Activated naive CD8-positive, alpha-beta T cell treated with anti-CD3 and anti-CD28 coated beads, Interleukin-2, amount 10 ng/mL, durations not matched to agents 7 days and 5 days (primary cell): ENCODE measurements around the gene PUM2. TPM values are rescaled to one million over a fixed set of nuclear protein-coding genes. Genes with fewer than 3 reads are reported as not detected.

ENCODE experiments used
- ATAC-seq: fragments of 150-1000 bp; cut with Tn5 transposase; one replicate; pipeline ENCODE4 v1.10.0; 2021; ENCODE audit warnings: low read depth, moderate library complexity
- POLR2A ChIA-PET: fragments of 350-600 bp; sonication (Branson Sonifier 250); formaldehyde crosslinking; loops from one replicate; lab custom pipeline; 2021; ENCODE audit warnings: antibody characterized with exemption; lab: Charles Lee
- DNase-seq: peaks from one replicate; pipeline ENCODE4 v3.0.0; 2021
- H3K27ac Mint-ChIP-seq: one replicate; pipeline ENCODE4 v1.8.0; 2022; ENCODE audit warnings: mild to moderate bottlenecking, mixed read lengths
- H3K27me3 Mint-ChIP-seq: one replicate; pipeline ENCODE4 v1.8.0; 2022; ENCODE audit warnings: mild to moderate bottlenecking, moderate library complexity, mixed read lengths
- H3K36me3 Mint-ChIP-seq: one replicate; pipeline ENCODE4 v1.8.0; 2021; ENCODE audit warnings: mild to moderate bottlenecking, mixed read lengths
- H3K4me1 Mint-ChIP-seq: one replicate; pipeline ENCODE4 v1.8.0; 2021; ENCODE audit warnings: mixed read lengths
- H3K4me3 Mint-ChIP-seq: one replicate; pipeline ENCODE4 v1.8.0; 2022; ENCODE audit warnings: mild to moderate bottlenecking, moderate library complexity, mixed read lengths
- H3K9me3 Mint-ChIP-seq: one replicate; pipeline ENCODE4 v1.8.0; 2021; ENCODE audit warnings: mixed read lengths
- total RNA-seq, 2 experiments: library from RNA; stranded (reverse); gene quantifications; one replicate each; pipeline ENCODE4 v1.2.3, GENCODE V29; 2021

PUM2 gene
- total RNA-seq, 2 experiments from 2014 or later: 133 to 134 TPM

GRCh38 chr2:20348542-20348941 is 2.1 kb downstream of the PUM2 start:
- Mint-ChIP-seq H3K9me3 (no peaks in the 10 kb centered on the region), H3K4me1 (peaks cover 46% of the 10 kb centered on the region), H3K27ac (peak overlapping the region; percentile 59), H3K4me3 (peak overlapping the region; percentile 93), H3K36me3 (peaks cover 24% of the 10 kb centered on the region), H3K27me3 (no peaks in the 10 kb centered on the region)
- POLR2A ChIA-PET: no interaction called here
- DNase-seq (no peak), ATAC-seq (no peak)

- peaks cover 48% of the 10 kb centered on the region for H3K4me1 Mint-ChIP-seq
- no peaks in the 10 kb centered on the region for H3K9me3 Mint-ChIP-seq
- ATAC-seq (no peak), DNase-seq (no peak)
- H3K27ac Mint-ChIP-seq: peak overlapping the region; percentile 43
- H3K4me3 Mint-ChIP-seq: peak overlapping the region; percentile 31
- H3K36me3 Mint-ChIP-seq: peaks cover 24% of the 10 kb centered on the region
- no peaks in the 10 kb centered on the region for H3K27me3 Mint-ChIP-seq
- POLR2A ChIA-PET: interaction anchor here (0.7 kb wide), 1 partner anchor 9 kb away, joined by 3 read pairs; no protein-coding TSS in a partner anchor
These were observed 3.9 kb downstream of the PUM2 start for GRCh38 chr2:20346565-20347381.

- DNase-seq (no peak), ATAC-seq (no peak)
- Mint-ChIP-seq H3K27me3 (no peaks in the 10 kb centered on the region), H3K4me3 (no peak overlapping the region), H3K36me3 (peaks cover 18% of the 10 kb centered on the region), H3K9me3 (no peaks in the 10 kb centered on the region), H3K4me1 (peaks cover 56% of the 10 kb centered on the region), H3K27ac (no peak overlapping the region)
- POLR2A ChIA-PET: no interaction called here
These were observed 7.5 kb downstream of the PUM2 start for GRCh38 chr2:20343128-20343527.

- Mint-ChIP-seq H3K4me1 (peaks cover 40% of the 10 kb centered on the region), H3K4me3 (no peak overlapping the region), H3K27ac (no peak overlapping the region), H3K9me3 (no peaks in the 10 kb centered on the region), H3K36me3 (peaks cover 15% of the 10 kb centered on the region), H3K27me3 (no peaks in the 10 kb centered on the region)
- ATAC-seq (no peak), DNase-seq (no peak)
- POLR2A ChIA-PET: no interaction called here
These were observed 11.6 kb downstream of the PUM2 start for GRCh38 chr2:20339012-20339411.

- H3K27ac Mint-ChIP-seq: no peak overlapping the region
- peaks cover 7% of the 10 kb centered on the region for H3K9me3 Mint-ChIP-seq
- no peaks in the 10 kb centered on the region for H3K27me3 Mint-ChIP-seq
- H3K4me1 Mint-ChIP-seq: peaks cover 28% of the 10 kb centered on the region
- no peak overlapping the region for H3K4me3 Mint-ChIP-seq
- DNase-seq (no peak), ATAC-seq (no peak)
- POLR2A ChIA-PET: no interaction called here
- H3K36me3 Mint-ChIP-seq: peaks cover 48% of the 10 kb centered on the region
These were observed 15.9 kb downstream of the PUM2 start for GRCh38 chr2:20334605-20335203.

- Mint-ChIP-seq H3K27ac (no peak overlapping the region), H3K9me3 (peaks cover 7% of the 10 kb centered on the region), H3K4me3 (no peak overlapping the region), H3K27me3 (no peaks in the 10 kb centered on the region), H3K36me3 (peaks cover 56% of the 10 kb centered on the region), H3K4me1 (peaks cover 25% of the 10 kb centered on the region)
- DNase-seq: no peak
- POLR2A ChIA-PET: no interaction called here
- no peak for ATAC-seq
These were observed 16.9 kb downstream of the PUM2 start for GRCh38 chr2:20333738-20334137.

GRCh38 chr2:20330192-20330591 is 20.5 kb downstream of the PUM2 start:
- Mint-ChIP-seq H3K4me3 (no peak overlapping the region), H3K36me3 (peaks cover 51% of the 10 kb centered on the region), H3K4me1 (peaks cover 33% of the 10 kb centered on the region), H3K27me3 (no peaks in the 10 kb centered on the region), H3K27ac (no peak overlapping the region), H3K9me3 (peaks cover 7% of the 10 kb centered on the region)
- DNase-seq (no peak), ATAC-seq (no peak)
- POLR2A ChIA-PET: no interaction called here

- Mint-ChIP-seq H3K27me3 (no peaks in the 10 kb centered on the region), H3K27ac (no peak overlapping the region), H3K4me1 (peaks cover 37% of the 10 kb centered on the region), H3K36me3 (peaks cover 47% of the 10 kb centered on the region), H3K4me3 (no peak overlapping the region), H3K9me3 (peaks cover 7% of the 10 kb centered on the region)
- no peak for DNase-seq
- no peak for ATAC-seq
- POLR2A ChIA-PET: no interaction called here
These were observed 23.3 kb downstream of the PUM2 start for GRCh38 chr2:20327370-20327769.

GRCh38 chr2:20326163-20326780 is 24.4 kb downstream of the PUM2 start:
- H3K9me3 Mint-ChIP-seq: peaks cover 5% of the 10 kb centered on the region
- H3K27ac Mint-ChIP-seq: no peak overlapping the region
- H3K27me3 Mint-ChIP-seq: no peaks in the 10 kb centered on the region
- H3K36me3 Mint-ChIP-seq: peaks cover 42% of the 10 kb centered on the region
- POLR2A ChIA-PET: no interaction called here
- DNase-seq (no peak), ATAC-seq (peak; percentile 82)
- H3K4me3 Mint-ChIP-seq: no peak overlapping the region
- peaks cover 41% of the 10 kb centered on the region for H3K4me1 Mint-ChIP-seq

- Mint-ChIP-seq H3K36me3 (peaks cover 39% of the 10 kb centered on the region), H3K27ac (peak overlapping the region; percentile 32), H3K9me3 (no peaks in the 10 kb centered on the region), H3K4me1 (peaks cover 47% of the 10 kb centered on the region), H3K4me3 (no peak overlapping the region), H3K27me3 (no peaks in the 10 kb centered on the region)
- DNase-seq (no peak), ATAC-seq (no peak)
- POLR2A ChIA-PET: interaction anchor here (0.5 to 0.6 kb wide), 2 partner anchors 22 kb away, joined by 4 read pairs; no protein-coding TSS in a partner anchor
These were observed 27.9 kb downstream of the PUM2 start for GRCh38 chr2:20322527-20323300.

- no peak for ATAC-seq
- no peak for DNase-seq
- Mint-ChIP-seq H3K4me3 (no peak overlapping the region), H3K36me3 (peaks cover 39% of the 10 kb centered on the region), H3K27ac (no peak overlapping the region), H3K27me3 (no peaks in the 10 kb centered on the region), H3K9me3 (no peaks in the 10 kb centered on the region), H3K4me1 (peaks cover 26% of the 10 kb centered on the region)
- POLR2A ChIA-PET: no interaction called here
These were observed 33.0 kb downstream of the PUM2 start for GRCh38 chr2:20317690-20318089.

- H3K27ac Mint-ChIP-seq: peak overlapping the region; percentile 49
- POLR2A ChIA-PET: no interaction called here
- DNase-seq (no peak), ATAC-seq (no peak)
- peaks cover 25% of the 10 kb centered on the region for H3K4me1 Mint-ChIP-seq
- peaks cover 36% of the 10 kb centered on the region for H3K36me3 Mint-ChIP-seq
- no peak overlapping the region for H3K4me3 Mint-ChIP-seq
- H3K27me3 Mint-ChIP-seq: no peaks in the 10 kb centered on the region
- no peaks in the 10 kb centered on the region for H3K9me3 Mint-ChIP-seq
These were observed 33.4 kb downstream of the PUM2 start for GRCh38 chr2:20317197-20317596.
